Ureter (tissue), 1 donor: ENCODE measurements around the gene POLA2. TPM values are rescaled to one million over a fixed set of nuclear protein-coding genes. Genes with fewer than 3 reads are reported as not detected.
"Not testable (repeated sequence)": the region's sequence is repeated elsewhere in the genome, so short reads cannot be mapped to it uniquely, and the experiment has no call there.

Experiments used
- DNase-seq: peaks from one replicate; pipeline ENCODE4 v3.0.0-alpha.2; 2020; ENCODE audit warnings: low spot score
- total RNA-seq: library from RNA; stranded (reverse); gene quantifications from one replicate; pipeline ENCODE4 v1.2.4, GENCODE V29; 2023
- donor health status: DM: yes; HTN: yes; CAD: no.

Gene POLA2
- total RNA-seq, 1 donor from 2014 or later = 12.2 TPM

- no peak for DNase-seq
These were observed 68.8 kb downstream of the POLA2 start for GRCh38 chr11:65330544-65330943.

GRCh38 chr11:65332591-65332990, 70.8 kb downstream of the POLA2 start:
- DNase-seq = not testable (repeated sequence)

- DNase-seq = no peak
These were observed 73.0 kb downstream of the POLA2 start for GRCh38 chr11:65334696-65335295.

GRCh38 chr11:65338676-65339075, 76.9 kb downstream of the POLA2 start:
- DNase-seq = no peak

- DNase-seq = no peak
These were observed 78.5 kb downstream of the POLA2 start for GRCh38 chr11:65340226-65340625.

GRCh38 chr11:65341856-65342255, 80.1 kb downstream of the POLA2 start:
- no peak for DNase-seq

Other genes starting within 250 kb of the POLA2 start
- 78.1 TPM for gene ARL2, start 247.8 kb upstream of the POLA2 start, total RNA-seq
- gene SNX15, start 234.5 kb upstream of the POLA2 start, total RNA-seq = 17.6 TPM
- 4.5 TPM for gene SAC3D1, start 220.8 kb upstream of the POLA2 start, total RNA-seq
- 10.3 TPM for gene NAALADL1, start 203.4 kb upstream of the POLA2 start, total RNA-seq
- 1.9 TPM for gene CDCA5, start 177.9 kb upstream of the POLA2 start, total RNA-seq
- 33.7 TPM for gene ZFPL1, start 177.7 kb upstream of the POLA2 start, total RNA-seq
- gene VPS51, start 165.7 kb upstream of the POLA2 start, total RNA-seq = 131 TPM
- 37.5 TPM for gene TM7SF2, start 150.1 kb upstream of the POLA2 start, total RNA-seq
- 13.7 TPM for gene ZNHIT2, start 144.3 kb upstream of the POLA2 start, total RNA-seq
- gene FAU, start 139.8 kb upstream of the POLA2 start, total RNA-seq = 999 TPM
- gene MRPL49, start 139.6 kb upstream of the POLA2 start, total RNA-seq = 49.8 TPM
- 76.2 TPM for gene SYVN1, start 127.4 kb upstream of the POLA2 start, total RNA-seq
- gene SPDYC, start 91.7 kb upstream of the POLA2 start, total RNA-seq = not detected
- 598 TPM for gene CAPN1, start 80.0 kb upstream of the POLA2 start, total RNA-seq
- 21.0 TPM for gene CDC42EP2, start 52.9 kb downstream of the POLA2 start, total RNA-seq
- 61.5 TPM for gene DPF2, start 71.9 kb downstream of the POLA2 start, total RNA-seq
- not detected for gene TIGD3, start 92.8 kb downstream of the POLA2 start, total RNA-seq
- gene SLC25A45, start 120.7 kb downstream of the POLA2 start, total RNA-seq = 9.4 TPM
- 31.2 TPM for gene FRMD8, start 124.7 kb downstream of the POLA2 start, total RNA-seq
- gene NEAT1, start 160.8 kb downstream of the POLA2 start, total RNA-seq = 1,155 TPM
- 19,443 TPM for gene MALAT1, start 237.1 kb downstream of the POLA2 start, total RNA-seq